Amniotic stem cell (primary cell): ENCODE data around the gene FSIP1.

Experiments
- DNase-seq: peaks from one replicate; lab custom pipeline; 2025; lab: John Stamatoyannopoulos, UW

The FSIP1 gene

GRCh38 chr15:39618063-39618823 lies 164.4 kb downstream of the FSIP1 start:
- DNase-seq, result no peak

- no peak for DNase-seq
These were observed 165.7 kb downstream of the FSIP1 start for GRCh38 chr15:39616731-39617455.

GRCh38 chr15:39613861-39614260 lies 168.8 kb downstream of the FSIP1 start:
- DNase-seq, result no peak

- DNase-seq, result no peak
These were observed 169.4 kb downstream of the FSIP1 start for GRCh38 chr15:39613271-39613670.

- no peak for DNase-seq
These were observed 172.0 kb downstream of the FSIP1 start for GRCh38 chr15:39610665-39611064.

GRCh38 chr15:39609166-39609916 lies 173.3 kb downstream of the FSIP1 start:
- no peak for DNase-seq

GRCh38 chr15:39608185-39609139 lies 174.2 kb downstream of the FSIP1 start:
- DNase-seq, result no peak

GRCh38 chr15:39605146-39605545 lies 177.5 kb downstream of the FSIP1 start:
- DNase-seq, result no peak

GRCh38 chr15:39602143-39602542 lies 180.5 kb downstream of the FSIP1 start:
- no peak for DNase-seq

- no peak for DNase-seq
These were observed 182.8 kb downstream of the FSIP1 start for GRCh38 chr15:39599871-39600270.

- DNase-seq, result no peak
These were observed 183.4 kb downstream of the FSIP1 start for GRCh38 chr15:39598958-39599845.

- no peak for DNase-seq
These were observed 184.3 kb downstream of the FSIP1 start for GRCh38 chr15:39598186-39598850.

- DNase-seq, result no peak
These were observed 184.9 kb downstream of the FSIP1 start for GRCh38 chr15:39597751-39598185.

GRCh38 chr15:39597336-39597735 lies 185.3 kb downstream of the FSIP1 start:
- DNase-seq, result no peak

- no peak for DNase-seq
These were observed 186.1 kb downstream of the FSIP1 start for GRCh38 chr15:39596358-39597051.

- DNase-seq, result no peak
These were observed 187.1 kb downstream of the FSIP1 start for GRCh38 chr15:39595338-39596221.

- no peak for DNase-seq
These were observed 187.9 kb downstream of the FSIP1 start for GRCh38 chr15:39594446-39595337.
